ENCODE measurements around the gene MRPL14. TPM values are rescaled to one million over a fixed set of nuclear protein-coding genes. Genes with fewer than 3 reads are reported as not detected.

Gene MRPL14
- total RNA-seq, 2 donors from 2014 or later = 72.0 to 77.7 TPM

- Histone ChIP-seq H3K4me3 (no peak overlapping the region), H3K36me3 (no peaks in the 10 kb centered on the region), H3K9ac (ENCODE audit: low read depth in 2 of 2, low read length in 2 of 2) (peak overlapping the region in 1 of 2 donors; percentile 44), H3K27ac (no peak overlapping the region), H3K27me3 (no peaks in the 10 kb centered on the region), H3K4me1 (peaks cover 22% of the 10 kb centered on the region), H3K9me3 (no peaks in the 10 kb centered on the region)
- TF ChIP-seq CTCF (IDR thresholded peaks at IDR 0.05) = no peak
- DNase-seq = no peak
- intact Hi-C loops (cut with DNase I) = no loop called here
Measured at GRCh38 chr6:44129841-44130322, 2.6 kb upstream of the MRPL14 start.

- H3K27ac ChIP-seq = peak overlapping the region; percentile 69
- no peaks in the 10 kb centered on the region for H3K9me3 ChIP-seq
- DNase-seq = peak; percentile 56
- intact Hi-C loops (cut with DNase I) = no loop called here
- no peaks in the 10 kb centered on the region for H3K27me3 ChIP-seq
- H3K4me3 ChIP-seq = peak overlapping the region; percentile 97
- peaks cover 19% of the 10 kb centered on the region for H3K4me1 ChIP-seq
- H3K36me3 ChIP-seq = no peaks in the 10 kb centered on the region
- peak overlapping the region; percentile 79 to 90 for H3K9ac ChIP-seq (ENCODE audit: low read depth in 2 of 2, low read length in 2 of 2)
- no peak for TF ChIP-seq CTCF (IDR thresholded peaks at IDR 0.05)
Measured at GRCh38 chr6:44128020-44128917, 1.0 kb upstream of the MRPL14 start.

GRCh38 chr6:44126320-44127149, 717 bp downstream of the MRPL14 start:
- H3K27ac ChIP-seq = peak overlapping the region; percentile 96
- TF ChIP-seq CTCF (IDR thresholded peaks at IDR 0.05) = no peak
- no peaks in the 10 kb centered on the region for H3K9me3 ChIP-seq
- no peaks in the 10 kb centered on the region for H3K36me3 ChIP-seq
- H3K4me3 ChIP-seq = peak overlapping the region; percentile 97
- H3K4me1 ChIP-seq = peaks cover 25% of the 10 kb centered on the region
- H3K27me3 ChIP-seq = no peaks in the 10 kb centered on the region
- peak; percentile 55 for DNase-seq
- intact Hi-C loops (cut with DNase I) = no loop called here
- peak overlapping the region; percentile 70 to 81 for H3K9ac ChIP-seq (ENCODE audit: low read depth in 2 of 2, low read length in 2 of 2)

GRCh38 chr6:44123544-44123943, 3.7 kb downstream of the MRPL14 start:
- Histone ChIP-seq H3K9me3 (no peaks in the 10 kb centered on the region), H3K9ac (ENCODE audit: low read depth in 2 of 2, low read length in 2 of 2) (peak overlapping the region in 1 of 2 donors; percentile 51), H3K4me3 (no peak overlapping the region), H3K27me3 (no peaks in the 10 kb centered on the region), H3K4me1 (peaks cover 22% of the 10 kb centered on the region), H3K36me3 (no peaks in the 10 kb centered on the region), H3K27ac (peak overlapping the region; percentile 60)
- intact Hi-C loops (cut with DNase I) = no loop called here
- DNase-seq = no peak
- no peak for TF ChIP-seq CTCF (IDR thresholded peaks at IDR 0.05)

- Histone ChIP-seq H3K4me3 (no peak overlapping the region), H3K4me1 (peaks cover 19% of the 10 kb centered on the region), H3K9ac (ENCODE audit: low read depth in 2 of 2, low read length in 2 of 2) (peak overlapping the region in 1 of 2 donors; percentile 51)
Measured at GRCh38 chr6:44122801-44123200, 4.5 kb downstream of the MRPL14 start.

More at GRCh38 chr6:44122801-44123200, 4.5 kb downstream of the MRPL14 start:
- no peaks in the 10 kb centered on the region for H3K27me3 ChIP-seq
- intact Hi-C loops (cut with DNase I) = no loop called here
- H3K27ac ChIP-seq = peak overlapping the region; percentile 60
- no peaks in the 10 kb centered on the region for H3K9me3 ChIP-seq
- no peak for DNase-seq
- no peaks in the 10 kb centered on the region for H3K36me3 ChIP-seq
- no peak for TF ChIP-seq CTCF (IDR thresholded peaks at IDR 0.05)
